Fibroblast of the aortic adventitia (primary cell): Measurements from ENCODE around the gene ARHGAP35. TPM values are rescaled to one million over a fixed set of nuclear protein-coding genes. Genes with fewer than 3 reads are reported as not detected.

ENCODE experiments used
- DNase-seq: peaks from one replicate; pipeline ENCODE4 v3.0.0-alpha.2; 2010; ENCODE audit warnings: low read depth
- H3K4me3 ChIP-seq: 2 replicates; pipeline ENCODE4 v1.5.1; 2011; ENCODE audit warnings: low read depth, mild to moderate bottlenecking, control low read depth, low read length, moderate library complexity
- CTCF ChIP-seq: IDR thresholded peaks from 2 replicates; pipeline ENCODE4 v1.5.1; 2011; ENCODE audit warnings: mild to moderate bottlenecking, low read length, control low read depth, inconsistent platforms; ENCODE audit not compliant: insufficient read depth
- total RNA-seq: library from RNA; depleted of rRNA; stranded (reverse); fragments of >200 nt; gene quantifications from 2 replicates; pipeline ENCODE4 v1.2.3, GENCODE V29; 2012; ENCODE audit warnings: low replicate concordance

ARHGAP35 gene
- total RNA-seq, 1 donor: 61.3 TPM

- no peak for TF ChIP-seq CTCF
- peak; percentile 33 for DNase-seq
- no peak overlapping the region for H3K4me3 ChIP-seq
Measured at GRCh38 chr19:46903458-46903857, 42.7 kb downstream of the ARHGAP35 start.

GRCh38 chr19:46904114-46905060 lies 43.6 kb downstream of the ARHGAP35 start:
- peak; percentile 91 for DNase-seq
- H3K4me3 ChIP-seq: no peak overlapping the region

GRCh38 chr19:46906221-46906620 lies 45.4 kb downstream of the ARHGAP35 start:
- no peak overlapping the region for H3K4me3 ChIP-seq
- no peak for TF ChIP-seq CTCF
- no peak for DNase-seq

More at GRCh38 chr19:46904114-46905060, 43.6 kb downstream of the ARHGAP35 start:
- no peak for TF ChIP-seq CTCF

GRCh38 chr19:46907880-46908279 lies 47.1 kb downstream of the ARHGAP35 start:
- no peak for DNase-seq
- no peak for TF ChIP-seq CTCF
- H3K4me3 ChIP-seq: no peak overlapping the region

GRCh38 chr19:46909356-46909755 lies 48.6 kb downstream of the ARHGAP35 start:
- H3K4me3 ChIP-seq: no peak overlapping the region
- TF ChIP-seq CTCF: no peak
- DNase-seq: no peak

Other genes starting within 250 kb of the ARHGAP35 start
- gene PTGIR, start 235.9 kb upstream of the ARHGAP35 start, total RNA-seq: 11.4 and 23.2 TPM in 2 replicates
- gene GNG8, start 224.8 kb upstream of the ARHGAP35 start, total RNA-seq: not detected in 2 replicates
- gene DACT3, start 199.8 kb upstream of the ARHGAP35 start, total RNA-seq: 5.1 and 17.5 TPM in 2 replicates
- gene PRKD2, start 143.9 kb upstream of the ARHGAP35 start, total RNA-seq: 8.0 and 9.7 TPM in 2 replicates
- 11.8 and 13.2 TPM in 2 replicates for gene FKRP, start 114.9 kb upstream of the ARHGAP35 start, total RNA-seq
- 45.3 and 45.9 TPM in 2 replicates for gene STRN4, start 114.5 kb upstream of the ARHGAP35 start, total RNA-seq
- gene SLC1A5, start 72.4 kb upstream of the ARHGAP35 start, total RNA-seq: 84.1 and 158 TPM in 2 replicates
- gene AP2S1, start 10.2 kb upstream of the ARHGAP35 start, total RNA-seq: 113 and 159 TPM in 2 replicates
- gene NPAS1, start 158.8 kb downstream of the ARHGAP35 start, total RNA-seq: 0.49 and 2.1 TPM in 2 replicates
- gene TMEM160, start 187.6 kb downstream of the ARHGAP35 start, total RNA-seq: 21.0 and 43.1 TPM in 2 replicates